PC-9 (cell line): ENCODE measurements around the gene WDR11. TPM values are rescaled to one million over a fixed set of nuclear protein-coding genes. Genes with fewer than 3 reads are reported as not detected.

Experiments used
- BruUV-seq: library from RNA; stranded (reverse); fragments of 400-500 nt; replicated peaks from 2 replicates; lab custom pipeline; 2021; lab: Mats Ljungman, UMichigan
- CTCF ChIA-PET: fragments of 300-600 bp; sonication (Branson Sonifier 250); formaldehyde crosslinking; loops from one replicate; lab custom pipeline; 2022; ENCODE audit warnings: antibody characterized with exemption; lab: Charles Lee
- POLR2A ChIA-PET: fragments of 300-600 bp; sonication (Branson Sonifier 250); formaldehyde crosslinking; loops from one replicate; lab custom pipeline; 2022; ENCODE audit warnings: antibody characterized with exemption; ENCODE audit not compliant: unreplicated experiment; lab: Charles Lee
- DNase-seq, 2 experiments: peaks; one replicate each; pipeline versions ENCODE4 v3.0.0 to v3.0.0-alpha.2; 2015 to 2022; ENCODE audit warnings: mixed read lengths in 1 of 2
- H2AFZ ChIP-seq: fragments of 200-600 bp; sonication (generic); 2 replicates; pipeline ENCODE4 v1.8.1; 2017; ENCODE audit warnings: antibody characterized with exemption
- H3F3A ChIP-seq: fragments of 200-600 bp; sonication (generic); 2 replicates; pipeline ENCODE4 v1.8.1; 2017; ENCODE audit warnings: antibody characterized with exemption, mild to moderate bottlenecking, low read depth; ENCODE audit not compliant: insufficient read depth
- H3K27ac ChIP-seq: fragments of 200-600 bp; sonication (generic); 2 replicates; pipeline ENCODE4 v1.6.1; 2016; ENCODE audit warnings: mixed run types
- H3K27me3 ChIP-seq: fragments of 200-600 bp; sonication (generic); 2 replicates; pipeline ENCODE4 v1.6.1; 2016; ENCODE audit warnings: low read depth, mixed run types; ENCODE audit not compliant: insufficient read depth
- H3K36me3 ChIP-seq: fragments of 200-600 bp; sonication (generic); 2 replicates; pipeline ENCODE4 v1.6.1; 2016; ENCODE audit warnings: low read depth, mixed run types
- H3K4me1 ChIP-seq: fragments of 200-600 bp; sonication (generic); replicated peaks from 2 replicates; pipeline ENCODE4 v1.6.1; 2016; ENCODE audit warnings: mixed run types; ENCODE audit not compliant: insufficient read depth
- H3K4me2 ChIP-seq: fragments of 200-600 bp; sonication (generic); 2 replicates; pipeline ENCODE4 v1.6.1; 2017; ENCODE audit warnings: mixed run types
- H3K4me3 ChIP-seq: fragments of 200-600 bp; sonication (generic); 2 replicates; pipeline ENCODE4 v1.6.1; 2016; ENCODE audit warnings: mixed run types
- H3K79me2 ChIP-seq: fragments of 200-600 bp; sonication (generic); 2 replicates; pipeline ENCODE4 v1.6.1; 2017; ENCODE audit warnings: low read depth, mixed run types
- H3K9me2 ChIP-seq: fragments of 200-600 bp; sonication (generic); 2 replicates; pipeline ENCODE4 v1.8.1; 2017; ENCODE audit warnings: mild to moderate bottlenecking; ENCODE audit not compliant: insufficient read depth
- H3K9me3 ChIP-seq: fragments of 200-600 bp; sonication (generic); 2 replicates; pipeline ENCODE4 v1.8.1; 2016; ENCODE audit warnings: low read depth; ENCODE audit not compliant: insufficient read depth
- H4K20me1 ChIP-seq: fragments of 200-600 bp; sonication (generic); 2 replicates; pipeline ENCODE4 v1.8.1; 2017; ENCODE audit not compliant: insufficient read depth
- EZH2 ChIP-seq: fragments of 200-600 bp; sonication (generic); IDR thresholded peaks from 2 replicates; pipeline ENCODE4 v1.8.0; 2017; ENCODE audit warnings: antibody characterized with exemption, low read depth
- intact Hi-C: fragments of 100-400 bp; cut with micrococcal nuclease; formaldehyde crosslinking; loops from one replicate; pipeline ENCODE4 v1.10.0; 2022; ENCODE audit not compliant: unreplicated experiment
- total RNA-seq: library from RNA; stranded (reverse); gene quantifications from 2 replicates; pipeline ENCODE4 v1.2.3, GENCODE V29; 2021
- TF ChIP-seq, protein P1 (sequence below): fragments of 200-600 bp; sonication (generic); conservative IDR thresholded peaks from 2 replicates; pipeline ENCODE4 v1.6.1; 2017; ENCODE audit warnings: mixed run types, antibody characterized with exemption, mild to moderate bottlenecking, moderate library complexity

Gene WDR11
- total RNA-seq, 1 experiment from 2014 or later: 27.4 TPM

DNA sequence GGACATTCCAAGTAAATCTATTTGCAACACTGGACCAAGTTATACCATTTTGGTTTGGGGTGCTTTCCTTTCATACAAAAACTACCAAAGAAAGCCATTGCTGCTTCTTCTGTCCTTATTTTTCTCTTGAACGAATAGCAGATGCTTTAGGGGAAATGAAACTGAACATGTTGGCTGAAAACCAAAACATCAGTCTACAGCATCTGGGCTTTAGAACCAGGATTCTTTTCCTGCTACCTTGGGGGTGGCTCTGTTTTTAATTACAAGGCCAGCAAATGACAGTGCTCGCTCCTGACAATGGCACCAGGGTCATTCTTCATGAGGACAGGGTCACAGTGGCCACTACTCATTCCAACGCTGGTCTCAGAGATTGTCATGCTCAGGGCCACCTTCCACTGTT, 80.3 kb downstream of the WDR11 start:
- CTCF ChIA-PET: no interaction called here
- intact Hi-C loops: no loop called here

DNA sequence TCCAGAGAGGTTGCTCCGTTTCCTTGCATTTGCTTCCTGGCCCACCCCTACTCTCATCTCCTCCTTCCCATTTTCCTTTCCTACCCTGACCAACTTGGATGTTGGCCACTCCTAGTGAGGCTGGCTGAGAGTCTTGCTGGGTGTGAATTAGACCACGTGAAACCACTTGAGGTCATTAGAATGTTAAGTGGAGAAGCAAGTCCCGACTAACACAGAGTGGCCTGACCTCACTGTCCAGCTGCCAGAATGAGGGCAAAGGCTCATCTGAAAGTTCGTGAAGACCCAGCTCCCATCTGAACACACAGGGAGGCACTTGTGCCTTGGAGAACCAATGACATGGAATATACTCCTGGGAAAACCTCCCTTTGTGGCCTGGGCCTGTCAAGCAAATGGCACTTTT, 80.8 kb downstream of the WDR11 start:
- no peak overlapping the region for H3K4me3 ChIP-seq
- H2AFZ ChIP-seq: no peak overlapping the region
- H3F3A ChIP-seq: no peaks in the 10 kb centered on the region
- H3K4me1 ChIP-seq: no peaks in the 10 kb centered on the region
- H4K20me1 ChIP-seq: no peaks in the 10 kb centered on the region
- no peaks in the 10 kb centered on the region for H3K36me3 ChIP-seq
- no peaks in the 10 kb centered on the region for H3K9me3 ChIP-seq
- H3K79me2 ChIP-seq: no peaks in the 10 kb centered on the region
- peaks cover 16% of the 10 kb centered on the region for H3K27me3 ChIP-seq
- ChIA-PET POLR2A (no interaction called here), CTCF (no interaction called here)
- H3K4me2 ChIP-seq: no peak overlapping the region
- intact Hi-C loops: no loop called here
- BruUV-seq: no TSS peak
- no peak for DNase-seq
- H3K27ac ChIP-seq: no peak overlapping the region
- no peaks in the 10 kb centered on the region for H3K9me2 ChIP-seq
- TF ChIP-seq, protein P1, sequence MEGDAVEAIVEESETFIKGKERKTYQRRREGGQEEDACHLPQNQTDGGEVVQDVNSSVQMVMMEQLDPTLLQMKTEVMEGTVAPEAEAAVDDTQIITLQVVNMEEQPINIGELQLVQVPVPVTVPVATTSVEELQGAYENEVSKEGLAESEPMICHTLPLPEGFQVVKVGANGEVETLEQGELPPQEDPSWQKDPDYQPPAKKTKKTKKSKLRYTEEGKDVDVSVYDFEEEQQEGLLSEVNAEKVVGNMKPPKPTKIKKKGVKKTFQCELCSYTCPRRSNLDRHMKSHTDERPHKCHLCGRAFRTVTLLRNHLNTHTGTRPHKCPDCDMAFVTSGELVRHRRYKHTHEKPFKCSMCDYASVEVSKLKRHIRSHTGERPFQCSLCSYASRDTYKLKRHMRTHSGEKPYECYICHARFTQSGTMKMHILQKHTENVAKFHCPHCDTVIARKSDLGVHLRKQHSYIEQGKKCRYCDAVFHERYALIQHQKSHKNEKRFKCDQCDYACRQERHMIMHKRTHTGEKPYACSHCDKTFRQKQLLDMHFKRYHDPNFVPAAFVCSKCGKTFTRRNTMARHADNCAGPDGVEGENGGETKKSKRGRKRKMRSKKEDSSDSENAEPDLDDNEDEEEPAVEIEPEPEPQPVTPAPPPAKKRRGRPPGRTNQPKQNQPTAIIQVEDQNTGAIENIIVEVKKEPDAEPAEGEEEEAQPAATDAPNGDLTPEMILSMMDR: no peak
- TF ChIP-seq EZH2: no peak

More for the DNA sequence above, 80.3 kb downstream of the WDR11 start:
- BruUV-seq: no TSS peak
- no peak overlapping the region for H3K4me2 ChIP-seq
- H3F3A ChIP-seq: no peaks in the 10 kb centered on the region
- no peak for DNase-seq
- H3K27ac ChIP-seq: no peak overlapping the region
- H3K9me2 ChIP-seq: no peaks in the 10 kb centered on the region
- no peak overlapping the region for H3K4me3 ChIP-seq
- POLR2A ChIA-PET: no interaction called here
- H3K4me1 ChIP-seq: no peaks in the 10 kb centered on the region
- TF ChIP-seq, protein P1: no peak
- no peak for TF ChIP-seq EZH2
- H3K79me2 ChIP-seq: no peaks in the 10 kb centered on the region
- H2AFZ ChIP-seq: no peak overlapping the region
- peaks cover 21% of the 10 kb centered on the region for H3K27me3 ChIP-seq
- H3K36me3 ChIP-seq: no peaks in the 10 kb centered on the region
- H3K9me3 ChIP-seq: no peaks in the 10 kb centered on the region
- H4K20me1 ChIP-seq: no peaks in the 10 kb centered on the region

DNA sequence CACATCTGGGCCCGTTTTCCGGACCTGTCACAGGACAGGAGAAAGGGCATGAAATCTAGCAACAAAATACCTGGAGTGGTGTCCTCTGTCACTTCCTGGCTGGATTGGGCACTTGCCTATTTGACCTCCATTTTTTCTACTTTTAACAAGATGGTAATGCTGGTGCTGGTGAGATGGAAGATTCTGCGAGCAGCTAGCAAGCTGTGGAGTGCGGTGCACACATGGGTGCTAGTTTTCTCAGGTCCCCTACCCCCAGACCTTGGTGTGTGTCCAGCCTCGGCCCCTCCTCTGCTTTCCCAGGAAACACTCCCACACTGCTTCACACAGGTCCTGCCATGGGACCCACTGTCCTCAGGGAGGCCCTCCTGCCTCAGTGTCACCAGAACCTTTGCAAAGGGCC, 87.7 kb downstream of the WDR11 start:
- Histone ChIP-seq H3K79me2 (no peaks in the 10 kb centered on the region), H3K4me3 (no peak overlapping the region), H4K20me1 (no peaks in the 10 kb centered on the region), H2AFZ (no peak overlapping the region), H3K9me3 (no peaks in the 10 kb centered on the region), H3K4me2 (no peak overlapping the region), H3K27ac (no peak overlapping the region), H3F3A (no peaks in the 10 kb centered on the region), H3K27me3 (peaks cover 26% of the 10 kb centered on the region; the same call in 1 of the 2 replicates), H3K36me3 (no peaks in the 10 kb centered on the region), H3K4me1 (no peaks in the 10 kb centered on the region), H3K9me2 (no peaks in the 10 kb centered on the region)
- intact Hi-C loops: no loop called here
- DNase-seq: no peak
- ChIA-PET POLR2A (no interaction called here), CTCF (no interaction called here)
- BruUV-seq: no TSS peak
- TF ChIP-seq, protein P1: no peak
- no peak for TF ChIP-seq EZH2
